Bronchial epithelial cell (primary cell): Measurements from ENCODE around the gene CHGA. TPM values are rescaled to one million over a fixed set of nuclear protein-coding genes. Genes with fewer than 3 reads are reported as not detected.
A peak's percentile ranks its signal among the peaks of the same experiment; 100 is the strongest.

Experiments used
- DNase-seq: peaks from one replicate; pipeline ENCODE4 v3.0.0-alpha.2; 2010; ENCODE audit warnings: low read depth
- FAIRE-seq: peaks from 2 replicates; lab custom pipeline; 2011; peaks lifted over from hg19 to GRCh38; lab: Jason Lieb, UNC
- H3K27me3 ChIP-seq: 2 replicates; pipeline ENCODE4 v1.5.1; 2011; ENCODE audit warnings: low read length; ENCODE audit not compliant: control insufficient read depth, insufficient read depth
- H3K36me3 ChIP-seq: 2 replicates; pipeline ENCODE4 v1.5.1; 2011; ENCODE audit warnings: low read length; ENCODE audit not compliant: control insufficient read depth, insufficient read depth
- H3K4me3 ChIP-seq: 2 replicates; pipeline ENCODE4 v1.5.1; 2011; ENCODE audit warnings: mild to moderate bottlenecking, low read depth, low read length, control low read depth
- total RNA-seq: library from RNA; depleted of rRNA; stranded (reverse); fragments of >200 nt; gene quantifications from 2 replicates; pipeline ENCODE4 v1.2.1, GENCODE V29; 2014
- TF ChIP-seq, protein P1 (sequence below): IDR thresholded peaks from 2 replicates; pipeline ENCODE4 v1.5.1; 2011; ENCODE audit warnings: mild to moderate bottlenecking, moderate library complexity, low read length, control low read depth, inconsistent platforms; ENCODE audit not compliant: insufficient read depth, severe bottlenecking

The CHGA gene
- total RNA-seq, 1 donor from 2014 or later = not detected

DNA sequence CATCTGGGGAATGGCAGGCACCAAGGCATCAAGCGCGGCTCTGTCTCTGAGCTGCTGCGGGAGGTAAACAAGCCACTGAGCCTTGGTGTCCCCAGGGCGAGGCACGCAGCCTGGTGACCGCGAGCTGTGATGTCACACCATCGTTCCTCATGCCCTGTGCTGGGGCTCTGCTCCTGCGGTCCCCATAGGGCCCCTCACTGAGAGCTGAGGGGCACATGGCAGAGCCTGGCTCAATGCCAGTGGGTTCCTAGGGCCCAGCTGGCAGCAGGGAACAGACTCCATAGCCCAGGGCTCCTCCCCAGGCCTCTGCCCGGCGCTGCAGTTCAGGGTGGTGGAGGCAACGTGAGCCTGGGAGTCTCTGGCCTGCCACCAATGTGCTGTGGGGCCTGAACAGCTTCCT lies 22.6 kb downstream of the CHGA start:
- Histone ChIP-seq H3K27me3 (no peaks in the 10 kb centered on the region), H3K36me3 (peaks cover 30% of the 10 kb centered on the region), H3K4me3 (no peak overlapping the region)
- FAIRE-seq = no peak
- TF ChIP-seq, protein P1, sequence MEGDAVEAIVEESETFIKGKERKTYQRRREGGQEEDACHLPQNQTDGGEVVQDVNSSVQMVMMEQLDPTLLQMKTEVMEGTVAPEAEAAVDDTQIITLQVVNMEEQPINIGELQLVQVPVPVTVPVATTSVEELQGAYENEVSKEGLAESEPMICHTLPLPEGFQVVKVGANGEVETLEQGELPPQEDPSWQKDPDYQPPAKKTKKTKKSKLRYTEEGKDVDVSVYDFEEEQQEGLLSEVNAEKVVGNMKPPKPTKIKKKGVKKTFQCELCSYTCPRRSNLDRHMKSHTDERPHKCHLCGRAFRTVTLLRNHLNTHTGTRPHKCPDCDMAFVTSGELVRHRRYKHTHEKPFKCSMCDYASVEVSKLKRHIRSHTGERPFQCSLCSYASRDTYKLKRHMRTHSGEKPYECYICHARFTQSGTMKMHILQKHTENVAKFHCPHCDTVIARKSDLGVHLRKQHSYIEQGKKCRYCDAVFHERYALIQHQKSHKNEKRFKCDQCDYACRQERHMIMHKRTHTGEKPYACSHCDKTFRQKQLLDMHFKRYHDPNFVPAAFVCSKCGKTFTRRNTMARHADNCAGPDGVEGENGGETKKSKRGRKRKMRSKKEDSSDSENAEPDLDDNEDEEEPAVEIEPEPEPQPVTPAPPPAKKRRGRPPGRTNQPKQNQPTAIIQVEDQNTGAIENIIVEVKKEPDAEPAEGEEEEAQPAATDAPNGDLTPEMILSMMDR = no peak
- DNase-seq = no peak

DNA sequence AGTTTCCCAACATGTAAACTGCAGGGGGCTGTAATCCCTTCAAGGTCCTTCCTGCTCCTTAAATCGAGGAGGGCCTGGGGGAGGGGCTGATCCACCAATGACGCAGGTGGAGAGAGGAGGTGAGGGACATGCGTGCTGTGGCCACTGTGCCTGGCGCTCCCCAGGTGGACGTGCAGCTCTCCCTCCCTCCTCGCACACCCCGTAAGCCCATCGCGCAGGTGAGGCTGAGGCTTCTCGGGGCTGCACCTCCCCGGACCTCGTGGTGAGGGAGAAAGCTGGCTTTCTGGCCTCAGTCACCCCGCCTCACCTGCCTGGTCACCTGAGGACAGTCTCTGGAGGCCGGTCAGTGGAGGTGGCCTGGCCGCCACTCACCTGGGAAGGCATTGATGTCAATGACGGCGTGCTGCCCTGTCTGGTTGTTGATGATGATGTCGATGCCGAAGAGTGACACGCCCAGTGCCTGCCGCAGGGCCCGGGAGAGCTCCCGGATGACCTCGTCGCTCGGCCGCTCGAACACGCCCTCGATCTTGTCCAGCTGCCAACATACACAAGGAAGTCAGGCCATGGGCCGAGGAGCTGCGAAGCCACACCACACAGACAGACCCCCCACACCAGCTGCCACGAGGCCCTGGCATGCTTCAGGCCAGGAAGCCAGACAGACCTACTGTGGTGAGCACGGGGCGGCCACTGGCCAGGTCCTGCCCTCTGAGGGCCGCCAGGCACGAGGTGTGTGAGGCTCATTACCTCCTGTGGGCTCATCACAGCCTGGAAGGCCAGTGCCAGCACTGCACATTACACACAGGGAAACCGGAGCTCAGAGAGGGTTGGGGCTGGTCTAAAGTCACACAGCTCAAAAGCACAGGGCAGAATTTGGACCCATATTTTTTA lies 23.3 kb downstream of the CHGA start:
- DNase-seq (peak; percentile 68), FAIRE-seq (no peak)
- Histone ChIP-seq H3K27me3 (no peaks in the 10 kb centered on the region), H3K4me3 (no peak overlapping the region), H3K36me3 (peaks cover 31% of the 10 kb centered on the region)
- TF ChIP-seq, protein P1 = no peak

DNA sequence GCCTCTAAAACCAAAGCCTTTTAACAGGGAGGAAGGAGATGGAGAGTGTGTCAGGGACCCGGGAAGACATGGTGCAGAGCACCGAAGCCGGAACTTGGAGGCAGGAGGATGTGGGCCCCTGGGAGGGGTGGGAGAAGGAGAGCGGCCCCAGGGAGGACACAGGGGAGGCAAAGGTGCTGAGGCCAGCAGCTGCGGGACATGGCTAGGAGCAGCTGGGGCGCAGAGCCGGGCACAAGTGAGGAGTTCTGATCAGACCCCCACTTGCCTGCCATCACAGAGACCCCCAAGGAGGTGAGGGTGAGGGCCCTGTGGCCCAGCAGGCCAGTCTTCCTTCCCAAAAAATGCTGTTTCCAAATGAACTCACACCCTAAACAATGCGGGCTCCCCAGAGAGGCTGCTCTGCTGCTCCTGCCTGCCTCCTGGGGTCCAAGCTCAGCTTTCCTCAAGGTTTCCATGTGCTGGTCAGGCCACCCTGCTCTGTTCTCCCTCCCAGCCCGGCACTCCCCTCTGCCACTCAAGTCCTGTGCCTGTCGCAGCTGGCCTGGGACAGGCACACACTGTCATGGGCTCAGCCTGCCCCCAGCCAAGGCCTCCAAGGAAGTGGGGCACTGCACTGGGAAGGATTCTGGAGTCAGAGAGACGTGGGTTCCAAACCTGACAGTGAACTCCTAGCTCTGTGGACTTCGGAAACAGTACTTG lies 24.0 kb downstream of the CHGA start:
- DNase-seq = no peak
- no peak for FAIRE-seq
- peaks cover 34% of the 10 kb centered on the region for H3K36me3 ChIP-seq
- TF ChIP-seq, protein P1 = no peak
- H3K4me3 ChIP-seq = no peak overlapping the region
- no peaks in the 10 kb centered on the region for H3K27me3 ChIP-seq

DNA sequence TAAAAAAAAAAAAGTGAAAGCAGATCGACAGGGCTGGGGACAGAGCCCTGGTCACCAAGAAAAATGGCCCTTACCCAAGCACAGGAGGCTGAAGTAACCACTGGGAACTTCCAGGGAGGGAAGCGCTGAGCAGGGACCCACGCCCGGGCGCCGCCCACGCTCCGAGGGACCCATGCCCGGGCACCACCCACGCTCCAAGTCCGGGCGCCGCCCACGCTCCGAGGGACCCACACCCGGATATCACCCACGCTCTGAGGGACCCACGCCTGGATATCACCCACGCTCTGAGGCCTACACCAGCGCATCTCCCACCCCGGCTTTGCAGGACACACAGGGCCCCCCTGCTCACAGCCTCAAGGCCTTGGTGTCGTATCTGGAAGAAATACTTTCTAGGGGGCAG lies 25.7 kb downstream of the CHGA start:
- H3K36me3 ChIP-seq = peaks cover 30% of the 10 kb centered on the region
- H3K4me3 ChIP-seq = no peak overlapping the region
- no peaks in the 10 kb centered on the region for H3K27me3 ChIP-seq
- TF ChIP-seq, protein P1 = no peak
- FAIRE-seq (no peak), DNase-seq (no peak)

DNA sequence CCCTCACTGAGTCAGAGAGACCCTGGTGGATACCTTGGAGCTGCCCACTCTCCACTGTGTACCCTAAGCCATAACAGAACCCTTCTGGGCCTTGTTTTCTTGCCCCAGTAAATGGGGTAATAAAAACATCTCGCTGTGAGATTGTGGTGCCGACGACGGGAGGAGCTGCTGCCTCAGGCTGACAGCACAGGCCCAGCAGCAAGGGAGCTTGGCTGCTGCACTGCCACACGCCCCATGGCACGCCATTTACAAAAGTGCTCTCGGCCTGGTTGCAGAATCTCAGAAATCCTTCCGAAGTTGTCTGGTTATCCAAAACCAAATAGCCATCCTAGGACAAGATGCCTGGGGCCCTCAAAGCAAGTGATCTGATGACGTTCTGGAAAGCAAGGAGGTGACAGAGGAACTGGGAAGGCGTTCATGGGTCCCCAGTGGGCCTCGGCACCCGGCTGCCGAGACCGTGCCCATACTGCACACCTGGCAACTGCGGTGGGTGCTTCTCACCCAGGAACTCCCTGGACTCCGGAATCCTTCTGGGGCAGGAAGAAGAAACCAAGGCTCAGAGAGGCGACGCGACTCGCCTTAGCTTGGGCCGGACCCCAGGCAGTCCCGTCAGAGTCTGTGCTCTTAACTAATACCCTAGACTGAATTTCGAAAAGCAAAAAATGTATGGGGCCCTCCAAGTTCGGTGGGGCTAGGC lies 26.7 kb downstream of the CHGA start:
- no peak for FAIRE-seq
- H3K27me3 ChIP-seq = no peaks in the 10 kb centered on the region

More for the DNA sequence above, 26.7 kb downstream of the CHGA start:
- H3K36me3 ChIP-seq = peaks cover 26% of the 10 kb centered on the region
- no peak overlapping the region for H3K4me3 ChIP-seq
- DNase-seq = no peak
- TF ChIP-seq, protein P1 = no peak
